SU-DHL-6 (cell line): ENCODE data around the gene KMT5B.

Source experiments
- CTCF ChIP-seq: fragments of 200-600 bp; sonication (generic); IDR thresholded peaks from one replicate; pipeline ENCODE4 v1.5.1; 2017; ENCODE audit warnings: antibody characterized with exemption, mild to moderate bottlenecking, low read length, moderate library complexity; ENCODE audit not compliant: insufficient read depth, poor library complexity, severe bottlenecking
- EZH2phosphoT487 ChIP-seq: fragments of 200-600 bp; sonication (generic), shearing (Covaris generic); conservative IDR thresholded peaks from 2 replicates; pipeline ENCODE4 v1.6.1; 2018; ENCODE audit warnings: mild to moderate bottlenecking, antibody characterized with exemption, low read length, moderate library complexity, mixed read lengths

GRCh38 chr11:68163691-68164090, 49.4 kb downstream of the KMT5B start:
- TF ChIP-seq CTCF (no peak), EZH2phosphoT487 (no peak)
